HL-60 (cell line): ENCODE data around the gene CPN2.

Experiments
- DNase-seq, 2 experiments: peaks; one replicate each; pipeline ENCODE4 v3.0.0-alpha.2; 2010 to 2020; ENCODE audit warnings: low read depth in 1 of 2, low spot score in 1 of 2
- H3K27ac ChIP-seq: fragments of 250-450 bp; sonication (Bioruptor Pico); replicated peaks from 2 replicates; pipeline ENCODE4 v1.5.1; 2020; ENCODE audit warnings: mild to moderate bottlenecking, moderate library complexity
- H3K27me3 ChIP-seq: fragments of 250-450 bp; sonication (Bioruptor Pico); 2 replicates; pipeline ENCODE4 v1.5.1; 2021; ENCODE audit warnings: mild to moderate bottlenecking, moderate library complexity; ENCODE audit not compliant: insufficient read depth, poor library complexity, severe bottlenecking
- H3K4me3 ChIP-seq: replicated peaks from 2 replicates; pipeline ENCODE4 v1.5.1; 2011; ENCODE audit warnings: mild to moderate bottlenecking, control low read depth, low read length; ENCODE audit not compliant: insufficient read depth
- CTCF ChIP-seq: IDR thresholded peaks from one replicate; pipeline ENCODE4 v1.5.1; 2011; ENCODE audit warnings: low read length, control low read depth, inconsistent platforms; ENCODE audit not compliant: insufficient read depth
- GABPA ChIP-seq: IDR thresholded peaks from 2 replicates; pipeline ENCODE4 v1.6.1; 2012; ENCODE audit warnings: low read depth
- POLR2AphosphoS5 ChIP-seq: IDR thresholded peaks from 2 replicates; pipeline ENCODE4 v1.6.1; 2012; ENCODE audit warnings: low read depth
- REST ChIP-seq: IDR thresholded peaks from 2 replicates; pipeline ENCODE4 v1.6.1; 2012; ENCODE audit warnings: low read depth; ENCODE audit not compliant: insufficient replicate concordance
- SPI1 ChIP-seq: IDR thresholded peaks from 2 replicates; pipeline ENCODE4 v1.6.1; 2012; ENCODE audit warnings: low read depth, mild to moderate bottlenecking, borderline replicate concordance

Gene CPN2

GRCh38 chr3:194364652-194365434 is 13.7 kb upstream of the CPN2 start:
- DNase-seq: no peak
- H3K4me3 ChIP-seq: no peak overlapping the region
- peaks cover 16% of the 10 kb centered on the region for H3K27me3 ChIP-seq
- no peak overlapping the region for H3K27ac ChIP-seq
- TF ChIP-seq SPI1: no peak
- TF ChIP-seq CTCF: no peak
- no peak for TF ChIP-seq POLR2AphosphoS5
- no peak for TF ChIP-seq REST
- no peak for TF ChIP-seq GABPA

- TF ChIP-seq POLR2AphosphoS5 (no peak), GABPA (no peak), CTCF (no peak), SPI1 (no peak), REST (no peak)
- Histone ChIP-seq H3K27me3 (peaks cover 10% of the 10 kb centered on the region), H3K4me3 (no peak overlapping the region), H3K27ac (no peak overlapping the region)
- no peak for DNase-seq
Measured at GRCh38 chr3:194364314-194364651, 13.2 kb upstream of the CPN2 start.

GRCh38 chr3:194360568-194360967 is 9.4 kb upstream of the CPN2 start:
- H3K4me3 ChIP-seq: no peak overlapping the region
- no peak for DNase-seq
- H3K27me3 ChIP-seq: peaks cover 3% of the 10 kb centered on the region
- TF ChIP-seq SPI1 (no peak), CTCF (no peak), REST (no peak), GABPA (no peak), POLR2AphosphoS5 (no peak)
- H3K27ac ChIP-seq: no peak overlapping the region
